Skeletal muscle satellite cell (primary cell): Measurements from ENCODE around the gene GYS1. TPM values are rescaled to one million over a fixed set of nuclear protein-coding genes. Genes with fewer than 3 reads are reported as not detected.
"Not testable (repeated sequence)": the region's sequence is repeated elsewhere in the genome, so short reads cannot be mapped to it uniquely, and the experiment has no call there.

Source experiments
- H3K27me3 ChIP-seq: 2 replicates; pipeline ENCODE4 v1.7.0; 2013; ENCODE audit warnings: low read length; ENCODE audit not compliant: control insufficient read depth, insufficient read depth
- H3K36me3 ChIP-seq: 2 replicates; pipeline ENCODE4 v1.7.0; 2013; ENCODE audit warnings: mild to moderate bottlenecking, control low read depth, low read length; ENCODE audit not compliant: insufficient read depth
- H3K4me1 ChIP-seq: 2 replicates; pipeline ENCODE4 v1.7.0; 2013; ENCODE audit warnings: low read length; ENCODE audit not compliant: control insufficient read depth, insufficient read depth
- H3K4me2 ChIP-seq: 2 replicates; pipeline ENCODE4 v1.7.0; 2013; ENCODE audit warnings: mild to moderate bottlenecking, low read length
- H3K4me3 ChIP-seq: 2 replicates; pipeline ENCODE4 v1.7.0; 2013; ENCODE audit warnings: low read length
- H3K9ac ChIP-seq: 2 replicates; pipeline ENCODE4 v1.7.0; 2013; ENCODE audit warnings: mild to moderate bottlenecking, low read depth, low read length, moderate library complexity
- H3K9me3 ChIP-seq: replicated peaks from 2 replicates; pipeline ENCODE4 v1.7.0; 2013; ENCODE audit warnings: mild to moderate bottlenecking, control low read depth, low read length
- small RNA-seq: library from RNA; depleted of rRNA; stranded (forward); fragments of <200 nt; gene quantifications from one replicate; pipeline ENCODE3, GENCODE V24; 2012

Gene GYS1

GRCh38 chr19:48922548-48923490 lies 70.3 kb downstream of the GYS1 start:
- H3K4me2 ChIP-seq = no peak overlapping the region
- no peaks in the 10 kb centered on the region for H3K9me3 ChIP-seq
- peaks cover 24% of the 10 kb centered on the region for H3K4me1 ChIP-seq
- no peak overlapping the region for H3K4me3 ChIP-seq
- peaks cover 44% of the 10 kb centered on the region for H3K36me3 ChIP-seq
- H3K27me3 ChIP-seq = no peaks in the 10 kb centered on the region
- H3K9ac ChIP-seq = no peak overlapping the region

DNA sequence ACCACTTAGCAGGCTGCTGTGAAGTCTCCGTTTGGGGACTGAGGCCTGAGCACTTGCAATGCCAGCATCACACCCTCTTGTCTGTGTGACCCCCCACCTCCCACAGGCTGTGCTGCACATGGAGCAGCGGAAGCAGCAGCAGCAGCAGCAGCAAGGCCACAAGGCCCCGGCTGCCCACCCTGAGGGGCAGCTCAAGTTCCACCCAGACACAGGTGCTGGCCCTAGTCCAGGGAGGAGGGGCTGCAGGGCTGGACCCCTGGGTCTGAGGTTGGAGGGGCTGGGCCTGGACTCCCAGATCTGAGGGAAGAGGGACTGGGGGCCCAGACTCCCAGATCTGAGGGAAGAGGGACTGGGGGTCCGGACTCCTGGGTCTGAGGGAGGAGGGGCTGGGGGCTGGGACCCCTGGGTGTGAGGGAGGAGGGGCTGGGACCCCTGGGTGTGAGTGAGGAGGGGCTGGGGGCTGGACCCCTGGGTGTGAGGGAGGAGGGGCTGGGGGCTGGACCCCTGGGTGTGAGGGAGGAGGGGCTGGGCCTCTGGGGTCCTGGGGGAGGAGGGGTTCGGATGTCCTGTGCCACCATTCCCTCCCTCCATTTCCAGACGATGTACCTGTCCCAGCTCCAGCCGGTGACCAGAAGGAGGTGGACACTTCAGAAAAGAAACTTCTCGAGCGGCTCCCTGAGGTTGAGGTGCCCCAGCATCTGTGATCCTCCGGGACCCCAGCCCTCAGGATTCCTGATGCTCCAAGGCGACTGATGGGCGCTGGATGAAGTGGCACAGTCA lies 71.2 kb downstream of the GYS1 start:
- H3K4me2 ChIP-seq = no peak overlapping the region
- peaks cover 22% of the 10 kb centered on the region for H3K4me1 ChIP-seq
- H3K36me3 ChIP-seq = peaks cover 45% of the 10 kb centered on the region
- H3K4me3 ChIP-seq = no peak overlapping the region
- no peaks in the 10 kb centered on the region for H3K27me3 ChIP-seq
- H3K9me3 ChIP-seq = no peaks in the 10 kb centered on the region
- no peak overlapping the region for H3K9ac ChIP-seq

DNA sequence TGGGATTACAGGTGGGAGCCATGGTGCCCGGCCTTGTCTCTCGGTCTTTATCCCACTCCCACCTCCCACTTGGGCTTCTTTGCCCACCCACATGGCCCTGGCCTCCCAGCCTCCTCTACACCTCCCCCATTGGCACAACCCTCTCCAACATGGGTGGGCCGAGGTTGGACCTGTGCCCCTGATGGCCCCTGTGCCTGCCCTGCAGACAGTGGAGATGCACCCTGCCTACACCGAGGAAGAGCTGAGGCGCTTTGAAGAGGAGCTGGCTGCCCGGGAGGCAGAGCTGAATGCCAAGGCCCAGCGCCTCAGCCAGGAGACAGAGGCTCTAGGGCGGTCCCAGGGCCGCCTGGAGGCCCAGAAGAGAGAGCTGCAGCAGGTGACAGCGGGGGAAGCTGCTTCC lies 72.2 kb downstream of the GYS1 start:
- no peaks in the 10 kb centered on the region for H3K27me3 ChIP-seq
- no peaks in the 10 kb centered on the region for H3K9me3 ChIP-seq
- H3K36me3 ChIP-seq = peaks cover 46% of the 10 kb centered on the region
- no peak overlapping the region for H3K4me2 ChIP-seq
- H3K4me1 ChIP-seq = peaks cover 13% of the 10 kb centered on the region
- no peak overlapping the region for H3K4me3 ChIP-seq
- H3K9ac ChIP-seq = no peak overlapping the region

- H3K4me2 ChIP-seq, H3K27me3 ChIP-seq, H3K4me1 ChIP-seq, H3K4me3 ChIP-seq, H3K9ac ChIP-seq, H3K9me3 ChIP-seq: not testable (repeated sequence)
- H3K36me3 ChIP-seq = peaks cover 57% of the 10 kb centered on the region
These were observed 73.8 kb downstream of the GYS1 start for GRCh38 chr19:48919271-48919670.

GRCh38 chr19:48918801-48919247 lies 74.3 kb downstream of the GYS1 start:
- Histone ChIP-seq H3K9me3 (no peaks in the 10 kb centered on the region), H3K9ac (no peak overlapping the region), H3K36me3 (peaks cover 61% of the 10 kb centered on the region), H3K4me2 (no peak overlapping the region), H3K4me3 (no peak overlapping the region), H3K27me3 (no peaks in the 10 kb centered on the region), H3K4me1 (no peaks in the 10 kb centered on the region)

Small RNAs within 50 kb of the gene (small RNA-seq; reads per million reads assigned to genes)
- not detected for gene AC026803.1
- gene MIR6798 = not detected
